GM19025 (cell line): ENCODE data around the gene EXT2.

Experiments
- ATAC-seq: cut with Tn5 transposase; IDR thresholded peaks from one replicate; pipeline ENCODE4 v1.9.1; 2021; ENCODE audit warnings: mild to moderate bottlenecking, low read depth, moderate library complexity; ENCODE audit not compliant: unreplicated experiment

EXT2 gene

GRCh38 chr11:44083906-44084305 is 11.6 kb upstream of the EXT2 start:
- ATAC-seq, result no peak

- ATAC-seq, result no peak
These were observed 10.1 kb upstream of the EXT2 start for GRCh38 chr11:44085330-44085729.

- no peak for ATAC-seq
These were observed 7.1 kb upstream of the EXT2 start for GRCh38 chr11:44088377-44088776.

GRCh38 chr11:44088871-44089270 is 6.6 kb upstream of the EXT2 start:
- no peak for ATAC-seq

GRCh38 chr11:44090539-44090938 is 4.9 kb upstream of the EXT2 start:
- ATAC-seq, result no peak

- ATAC-seq, result no peak
These were observed 1.1 kb upstream of the EXT2 start for GRCh38 chr11:44094260-44094868.

GRCh38 chr11:44096360-44097185 is 1.1 kb downstream of the EXT2 start:
- no peak for ATAC-seq

GRCh38 chr11:44097821-44098220 is 2.3 kb downstream of the EXT2 start:
- ATAC-seq, result no peak

GRCh38 chr11:44101098-44101497 is 5.6 kb downstream of the EXT2 start:
- ATAC-seq, result no peak

- no peak for ATAC-seq
These were observed 9.2 kb downstream of the EXT2 start for GRCh38 chr11:44104481-44105294.

GRCh38 chr11:44108260-44108659 is 12.8 kb downstream of the EXT2 start:
- ATAC-seq, result no peak

- peak; percentile 88 for ATAC-seq
These were observed 14.8 kb downstream of the EXT2 start for GRCh38 chr11:44110231-44110679.

- ATAC-seq, result no peak
These were observed 16.8 kb downstream of the EXT2 start for GRCh38 chr11:44112091-44112821.

- peak; percentile 41 for ATAC-seq
These were observed 17.5 kb downstream of the EXT2 start for GRCh38 chr11:44113018-44113417.

- no peak for ATAC-seq
These were observed 18.1 kb downstream of the EXT2 start for GRCh38 chr11:44113572-44113971.

- ATAC-seq, result no peak
These were observed 20.9 kb downstream of the EXT2 start for GRCh38 chr11:44116234-44116830.

GRCh38 chr11:44120169-44120568 is 24.7 kb downstream of the EXT2 start:
- ATAC-seq, result no peak

GRCh38 chr11:44125598-44125997 is 30.1 kb downstream of the EXT2 start:
- ATAC-seq, result no peak

- ATAC-seq, result no peak
These were observed 30.8 kb downstream of the EXT2 start for GRCh38 chr11:44126304-44126703.

GRCh38 chr11:44127130-44127529 is 31.7 kb downstream of the EXT2 start:
- no peak for ATAC-seq
